ENCODE results near the gene MRPL23. TPM values are rescaled to one million over a fixed set of nuclear protein-coding genes. Genes with fewer than 3 reads are reported as not detected.

Gene MRPL23
- total and polyA plus RNA-seq, 12 donors, result 52.2 to 1,024 (median 184) TPM

DNA sequence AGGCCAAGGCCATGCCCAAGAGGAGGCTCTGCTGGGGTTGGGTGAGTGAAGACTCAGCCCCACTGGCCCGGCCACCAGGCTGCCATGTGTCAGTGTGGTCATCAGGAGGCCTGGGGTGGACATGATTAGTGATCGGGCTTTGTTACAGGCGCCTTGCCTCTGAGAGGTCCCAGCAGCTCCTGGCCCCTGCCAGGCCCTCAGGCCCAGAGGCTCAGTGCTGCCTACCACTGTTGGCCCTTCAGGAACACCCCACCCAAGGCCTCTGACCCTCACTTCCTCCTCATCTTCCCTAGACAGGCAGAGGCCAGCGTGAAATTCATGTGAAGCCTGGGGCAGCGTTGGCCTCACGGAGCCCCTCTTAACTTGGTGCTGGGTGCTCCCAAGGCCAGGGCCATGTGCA is 2.2 kb downstream of the MRPL23 start:
- DNase-seq, result peak in 1 of 7 donors; percentile 2
- no peaks in the 10 kb centered on the region for H3K27me3 ChIP-seq
- WGBS, 4 donors, result no CpG with 5 or more reads among the region's 6 CpGs
- no peaks in the 10 kb centered on the region for H3K36me3 ChIP-seq (replicated peaks in 1 of 2)
- H3K4me1 ChIP-seq (replicated peaks in 1 of 2), result no peaks in the 10 kb centered on the region
- TF ChIP-seq, protein P1, sequence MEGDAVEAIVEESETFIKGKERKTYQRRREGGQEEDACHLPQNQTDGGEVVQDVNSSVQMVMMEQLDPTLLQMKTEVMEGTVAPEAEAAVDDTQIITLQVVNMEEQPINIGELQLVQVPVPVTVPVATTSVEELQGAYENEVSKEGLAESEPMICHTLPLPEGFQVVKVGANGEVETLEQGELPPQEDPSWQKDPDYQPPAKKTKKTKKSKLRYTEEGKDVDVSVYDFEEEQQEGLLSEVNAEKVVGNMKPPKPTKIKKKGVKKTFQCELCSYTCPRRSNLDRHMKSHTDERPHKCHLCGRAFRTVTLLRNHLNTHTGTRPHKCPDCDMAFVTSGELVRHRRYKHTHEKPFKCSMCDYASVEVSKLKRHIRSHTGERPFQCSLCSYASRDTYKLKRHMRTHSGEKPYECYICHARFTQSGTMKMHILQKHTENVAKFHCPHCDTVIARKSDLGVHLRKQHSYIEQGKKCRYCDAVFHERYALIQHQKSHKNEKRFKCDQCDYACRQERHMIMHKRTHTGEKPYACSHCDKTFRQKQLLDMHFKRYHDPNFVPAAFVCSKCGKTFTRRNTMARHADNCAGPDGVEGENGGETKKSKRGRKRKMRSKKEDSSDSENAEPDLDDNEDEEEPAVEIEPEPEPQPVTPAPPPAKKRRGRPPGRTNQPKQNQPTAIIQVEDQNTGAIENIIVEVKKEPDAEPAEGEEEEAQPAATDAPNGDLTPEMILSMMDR (IDR thresholded peaks at IDR 0.05), result no peak
- no peak for TF ChIP-seq POLR2A (IDR thresholded peaks at IDR 0.05)
- intact Hi-C loops (cut with DNase I), result loop anchor here in 1 of 2 donors (10.0 kb wide), 1 partner anchor 55 kb away; the partner anchor contains the start of gene PRR33
- H3K9me3 ChIP-seq (replicated peaks in 1 of 3), result no peaks in the 10 kb centered on the region
- no peak overlapping the region for H3K4me3 ChIP-seq
- no peak overlapping the region for H3K27ac ChIP-seq

DNA sequence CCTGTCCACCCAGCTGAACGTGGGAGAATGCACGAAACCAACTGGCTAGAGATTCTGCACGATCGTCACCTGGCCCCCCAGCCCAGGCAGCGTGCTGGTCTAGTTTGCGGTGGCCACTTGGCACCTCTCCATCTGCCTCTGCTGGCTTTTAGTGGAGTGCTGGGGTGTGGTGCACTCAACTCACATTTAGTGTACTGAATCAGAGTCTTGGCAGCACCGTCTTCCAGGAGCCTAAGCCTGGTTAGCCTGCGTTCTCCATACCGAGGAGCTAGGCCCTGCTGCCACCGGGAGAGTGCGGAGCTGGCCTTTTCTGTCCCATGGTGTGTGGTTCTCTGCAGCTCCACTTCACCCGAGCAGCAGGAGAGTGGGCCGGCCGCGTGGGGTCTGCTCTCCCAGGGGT is 2.8 kb downstream of the MRPL23 start:
- Histone ChIP-seq H3K36me3 (replicated peaks in 1 of 2) (no peaks in the 10 kb centered on the region), H3K27ac (no peak overlapping the region), H3K4me1 (replicated peaks in 1 of 2) (no peaks in the 10 kb centered on the region), H3K27me3 (no peaks in the 10 kb centered on the region), H3K4me3 (no peak overlapping the region), H3K9me3 (replicated peaks in 1 of 3) (no peaks in the 10 kb centered on the region)
- WGBS, 4 donors, result no CpG with 5 or more reads among the region's 15 CpGs
- no peak for DNase-seq
- TF ChIP-seq, protein P1 (IDR thresholded peaks at IDR 0.05), result no peak
- no peak for TF ChIP-seq POLR2A (IDR thresholded peaks at IDR 0.05)
- intact Hi-C loops (cut with DNase I), result loop anchor here in 1 of 2 donors (10.0 kb wide), 1 partner anchor 55 kb away; the partner anchor contains the start of gene PRR33

DNA sequence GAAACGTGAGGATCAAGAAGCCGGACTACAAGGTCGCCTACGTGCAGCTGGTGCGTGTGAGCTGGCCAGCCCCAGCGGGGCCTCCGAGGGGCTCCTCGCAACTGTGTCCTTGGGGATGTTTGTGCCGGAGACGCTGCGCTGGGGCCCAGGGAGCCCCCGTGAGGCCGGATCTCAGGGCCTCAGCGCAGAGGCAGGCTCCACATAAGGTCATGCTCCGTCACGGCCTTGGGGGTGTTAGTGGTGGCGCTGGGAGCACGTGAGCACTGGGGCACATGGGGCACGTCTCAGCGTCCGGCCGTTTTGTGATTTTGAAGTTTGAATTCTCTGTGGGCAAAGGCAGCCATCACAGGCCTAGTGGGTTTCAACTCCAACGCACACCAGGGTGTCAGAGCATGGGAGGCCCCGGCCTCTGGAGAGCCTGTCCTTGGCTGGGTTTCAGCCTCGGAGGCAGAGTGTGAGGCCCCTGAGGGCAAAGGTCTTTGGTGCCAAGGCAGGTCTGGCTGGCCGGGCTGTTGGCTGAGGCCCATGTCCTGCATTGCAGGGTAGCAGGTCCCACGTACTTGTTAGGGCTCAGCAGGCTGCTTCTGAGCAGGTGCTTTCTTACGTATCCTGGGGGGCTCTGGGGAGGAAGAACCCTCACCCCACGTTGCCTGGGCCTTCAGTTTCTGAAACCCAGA is 5.8 kb downstream of the MRPL23 start:
- TF ChIP-seq, protein P1 (IDR thresholded peaks at IDR 0.05), result no peak
- no peak for TF ChIP-seq POLR2A (IDR thresholded peaks at IDR 0.05)
- intact Hi-C loops (cut with DNase I), result no loop called here
- H3K4me3 ChIP-seq, result no peak overlapping the region
- WGBS, 4 donors, result no CpG with 5 or more reads among the region's 29 CpGs
- no peaks in the 10 kb centered on the region for H3K4me1 ChIP-seq (replicated peaks in 1 of 2)
- no peaks in the 10 kb centered on the region for H3K27me3 ChIP-seq
- peak in 3 of 7 donors; percentile 5 to 53 (median 11) for DNase-seq
- H3K9me3 ChIP-seq (replicated peaks in 1 of 3), result no peaks in the 10 kb centered on the region
- H3K36me3 ChIP-seq (replicated peaks in 1 of 2), result no peaks in the 10 kb centered on the region
- H3K27ac ChIP-seq, result peak overlapping the region in 2 of 5 donors; percentile 67 to 72

DNA sequence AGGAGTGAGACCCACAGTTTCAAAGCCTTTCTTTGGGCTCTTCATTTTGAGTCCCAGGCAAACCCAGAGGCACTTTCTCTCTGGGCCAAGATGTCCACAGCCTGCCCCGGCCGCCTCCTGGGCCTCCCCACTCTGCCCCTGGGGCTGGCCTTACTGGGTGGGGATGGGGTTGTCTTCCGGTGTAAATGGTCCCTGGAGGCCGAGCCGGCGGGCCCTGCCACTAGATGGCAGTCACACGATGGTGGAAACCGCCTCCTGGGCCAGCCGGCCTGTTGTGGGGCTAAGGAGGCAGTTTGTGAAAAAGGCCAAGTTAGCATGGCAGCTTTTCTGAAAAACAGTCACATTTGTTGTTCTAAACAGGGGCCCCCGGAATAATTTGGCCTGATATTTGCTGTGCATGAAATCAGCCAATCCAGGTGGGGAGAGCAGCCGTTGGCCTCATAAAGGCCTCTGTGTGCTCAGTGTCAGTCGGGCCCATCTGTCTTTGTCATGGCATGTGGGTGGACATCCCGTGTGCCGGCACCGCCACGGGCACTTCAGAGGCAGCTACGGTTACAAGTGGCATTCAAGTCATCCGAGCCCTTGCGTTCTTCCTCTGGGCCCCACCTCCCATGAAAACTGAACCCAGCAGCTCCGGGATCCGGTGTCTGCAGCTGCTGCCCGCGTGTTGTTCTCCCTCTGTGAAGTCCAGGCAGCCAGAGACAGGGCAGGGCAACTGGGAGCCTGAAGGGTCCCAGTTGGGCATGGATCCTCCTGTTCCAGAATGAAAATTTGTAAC is 6.5 kb downstream of the MRPL23 start:
- peak in 6 of 7 donors; percentile 8 to 76 (median 30) for DNase-seq
- H3K27ac ChIP-seq, result peak overlapping the region in 2 of 5 donors; percentile 67 to 72
- H3K4me3 ChIP-seq, result no peak overlapping the region
- no peaks in the 10 kb centered on the region for H3K27me3 ChIP-seq
- no peaks in the 10 kb centered on the region for H3K4me1 ChIP-seq (replicated peaks in 1 of 2)
- H3K9me3 ChIP-seq (replicated peaks in 1 of 3), result no peaks in the 10 kb centered on the region
- intact Hi-C loops (cut with DNase I), result no loop called here
- no peak for TF ChIP-seq POLR2A (IDR thresholded peaks at IDR 0.05)
- TF ChIP-seq, protein P1 (IDR thresholded peaks at IDR 0.05), result peak in 2 of 6 experiments; percentile 11 to 39
- H3K36me3 ChIP-seq (replicated peaks in 1 of 2), result no peaks in the 10 kb centered on the region
- 24 to 53% methylated on average over 3 to 4 of the region's 23 CpGs; no CpG with 5 or more reads in 2 of the 4 donors for WGBS, 4 donors

Measured in adrenal gland (tissue), 12 donors.